Activated CD8-positive, alpha-beta memory T cell treated with anti-CD3 and anti-CD28 coated beads, Interleukin-2, amount 50 U/mL, for 1 hour (primary cell): ENCODE results near the gene MEIS3.

Experiments used
- DNase-seq: peaks from one replicate; pipeline ENCODE4 v3.0.0-alpha.2; 2020; ENCODE audit errors: extremely low read depth

MEIS3 gene

GRCh38 chr19:47435196-47435595 lies 15.9 kb upstream of the MEIS3 start:
- no peak for DNase-seq

- no peak for DNase-seq
Measured at GRCh38 chr19:47434088-47434487, 14.8 kb upstream of the MEIS3 start.

GRCh38 chr19:47433121-47433520 lies 13.8 kb upstream of the MEIS3 start:
- DNase-seq = no peak

- DNase-seq = no peak
Measured at GRCh38 chr19:47432499-47432898, 13.2 kb upstream of the MEIS3 start.

GRCh38 chr19:47432091-47432490 lies 12.8 kb upstream of the MEIS3 start:
- no peak for DNase-seq

GRCh38 chr19:47430041-47430802 lies 10.9 kb upstream of the MEIS3 start:
- DNase-seq = no peak

- DNase-seq = no peak
Measured at GRCh38 chr19:47429140-47429793, 9.9 kb upstream of the MEIS3 start.

GRCh38 chr19:47428177-47428894 lies 9.0 kb upstream of the MEIS3 start:
- peak; percentile 73 for DNase-seq

- peak; percentile 27 for DNase-seq
Measured at GRCh38 chr19:47427241-47428176, 8.2 kb upstream of the MEIS3 start.

GRCh38 chr19:47423203-47423882 lies 4.0 kb upstream of the MEIS3 start:
- DNase-seq = no peak

- DNase-seq = no peak
Measured at GRCh38 chr19:47422417-47423163, 3.3 kb upstream of the MEIS3 start.

GRCh38 chr19:47421844-47422395 lies 2.6 kb upstream of the MEIS3 start:
- DNase-seq = no peak

- DNase-seq = no peak
Measured at GRCh38 chr19:47421244-47421786, 2.0 kb upstream of the MEIS3 start.

- DNase-seq = no peak
Measured at GRCh38 chr19:47419789-47420188, 462 bp upstream of the MEIS3 start.

- no peak for DNase-seq
Measured at GRCh38 chr19:47418692-47419029, 666 bp downstream of the MEIS3 start.

- no peak for DNase-seq
Measured at GRCh38 chr19:47417746-47418691, 1.3 kb downstream of the MEIS3 start.

GRCh38 chr19:47417107-47417745 lies 2.1 kb downstream of the MEIS3 start:
- no peak for DNase-seq

- no peak for DNase-seq
Measured at GRCh38 chr19:47416643-47416985, 2.7 kb downstream of the MEIS3 start.
